DMS153 treated with DMSO at 0.1 percent for 48 hours (cell line): ENCODE data around the gene TTR.

Source experiments
- DNase-seq: peaks from one replicate; lab custom pipeline; 2025; ENCODE audit not compliant: unreplicated experiment; lab: John Stamatoyannopoulos, UW

Gene TTR

GRCh38 chr18:31591628-31592027 lies at the start of gene TTR:
Gene TTR, plus strand, starts transcription at chr18:31591877. Its CDS starts 26 bp downstream, at chr18:31591903.
- no peak for DNase-seq

GRCh38 chr18:31546476-31546875 lies 45.2 kb upstream of the TTR start:
- no peak for DNase-seq

GRCh38 chr18:31548853-31549252 lies 42.8 kb upstream of the TTR start:
- DNase-seq, result no peak

GRCh38 chr18:31549416-31549815 lies 42.3 kb upstream of the TTR start:
- DNase-seq, result no peak

- no peak for DNase-seq
Observed at GRCh38 chr18:31551883-31552282, 39.8 kb upstream of the TTR start.

GRCh38 chr18:31553800-31554199 lies 37.9 kb upstream of the TTR start:
- DNase-seq, result no peak

GRCh38 chr18:31554776-31555175 lies 36.9 kb upstream of the TTR start:
- DNase-seq, result no peak

GRCh38 chr18:31555971-31556747 lies 35.5 kb upstream of the TTR start:
- DNase-seq, result peak; percentile 70

- DNase-seq, result no peak
Observed at GRCh38 chr18:31557446-31557845, 34.2 kb upstream of the TTR start.

GRCh38 chr18:31558567-31558966 lies 33.1 kb upstream of the TTR start:
- no peak for DNase-seq

GRCh38 chr18:31562726-31563125 lies 29.0 kb upstream of the TTR start:
- DNase-seq, result no peak

GRCh38 chr18:31563778-31564177 lies 27.9 kb upstream of the TTR start:
- no peak for DNase-seq

GRCh38 chr18:31565345-31565744 lies 26.3 kb upstream of the TTR start:
- no peak for DNase-seq

- no peak for DNase-seq
Observed at GRCh38 chr18:31565782-31566512, 25.7 kb upstream of the TTR start.

- no peak for DNase-seq
Observed at GRCh38 chr18:31566576-31567306, 24.9 kb upstream of the TTR start.

- no peak for DNase-seq
Observed at GRCh38 chr18:31572368-31572767, 19.3 kb upstream of the TTR start.

- no peak for DNase-seq
Observed at GRCh38 chr18:31573051-31573450, 18.6 kb upstream of the TTR start.

- no peak for DNase-seq
Observed at GRCh38 chr18:31574359-31574758, 17.3 kb upstream of the TTR start.

GRCh38 chr18:31575515-31576257 lies 16.0 kb upstream of the TTR start:
- DNase-seq, result no peak

- DNase-seq, result no peak
Observed at GRCh38 chr18:31576670-31577069, 15.0 kb upstream of the TTR start.

- DNase-seq, result no peak
Observed at GRCh38 chr18:31577195-31577594, 14.5 kb upstream of the TTR start.
